ENCODE results near the gene ARHGAP22. TPM values are rescaled to one million over a fixed set of nuclear protein-coding genes. Genes with fewer than 3 reads are reported as not detected.
A peak's percentile ranks its signal among the peaks of the same experiment; 100 is the strongest.

The ARHGAP22 gene
- total RNA-seq, 6 donors from 2014 or later = 1.4 to 25.1 (median 7.1) TPM

- no peak overlapping the region for H3K4me3 ChIP-seq
- 92 to 93% methylated on average over 4 of the region's 4 CpGs for WGBS, 2 donors
- no peak overlapping the region for H3K27ac ChIP-seq
- DNase-seq (no peak), ATAC-seq (ENCODE audit: low FRiP score in 2 of 2) (no peak)
- H3K36me3 ChIP-seq = peaks cover 0 to 14% (median under 1%) of the 10 kb centered on the region in 4 donors
- H3K4me1 ChIP-seq = peaks cover 0 to 5% (median 2%) of the 10 kb centered on the region in 4 donors
- peaks cover 0 to under 1% (median 0%) of the 10 kb centered on the region in 4 donors for H3K9me3 ChIP-seq
- TF ChIP-seq POLR2A (IDR thresholded peaks at IDR 0.05) = no peak
- no peak for TF ChIP-seq CTCF (IDR thresholded peaks at IDR 0.05)
- no peak for TF ChIP-seq EP300 (IDR thresholded peaks at IDR 0.05)
- no peak for TF ChIP-seq POLR2AphosphoS5 (IDR thresholded peaks at IDR 0.05)
- H3K27me3 ChIP-seq = no peaks in the 10 kb centered on the region
These were observed 198.2 kb downstream of the ARHGAP22 start for GRCh38 chr10:48406658-48407057.

GRCh38 chr10:48406204-48406603 is 198.7 kb downstream of the ARHGAP22 start:
- Histone ChIP-seq H3K4me1 (peaks cover 0 to 5% (median 2%) of the 10 kb centered on the region in 4 donors), H3K4me3 (no peak overlapping the region), H3K27ac (peak overlapping the region in 1 of 4 donors; percentile 40), H3K27me3 (no peaks in the 10 kb centered on the region), H3K9me3 (no peaks in the 10 kb centered on the region), H3K36me3 (peaks cover 0 to 14% (median 0%) of the 10 kb centered on the region in 4 donors)
- TF ChIP-seq EP300 (IDR thresholded peaks at IDR 0.05) (no peak), CTCF (IDR thresholded peaks at IDR 0.05) (no peak), POLR2A (IDR thresholded peaks at IDR 0.05) (no peak), POLR2AphosphoS5 (IDR thresholded peaks at IDR 0.05) (no peak)
- ATAC-seq (ENCODE audit: low FRiP score in 2 of 2) (no peak), DNase-seq (peak in 1 of 2 donors; percentile 43)
- 45 to 51% methylated on average over 3 of the region's 3 CpGs for WGBS, 2 donors

- peaks cover under 1 to 14% (median 8%) of the 10 kb centered on the region in 4 donors for H3K4me1 ChIP-seq
- no peaks in the 10 kb centered on the region for H3K9me3 ChIP-seq
- WGBS, 2 donors = 52 to 71% methylated on average over 4 of the region's 4 CpGs
- H3K36me3 ChIP-seq = peaks cover 0 to 2% (median 0%) of the 10 kb centered on the region in 4 donors
- DNase-seq = peak in 1 of 2 donors; percentile 26
- no peak overlapping the region for H3K27ac ChIP-seq
- no peak for ATAC-seq (ENCODE audit: low FRiP score in 2 of 2)
- H3K27me3 ChIP-seq = no peaks in the 10 kb centered on the region
- TF ChIP-seq POLR2A (IDR thresholded peaks at IDR 0.05) (no peak), CTCF (IDR thresholded peaks at IDR 0.05) (no peak), EP300 (IDR thresholded peaks at IDR 0.05) (no peak), POLR2AphosphoS5 (IDR thresholded peaks at IDR 0.05) (no peak)
- H3K4me3 ChIP-seq = no peak overlapping the region
These were observed 200.2 kb downstream of the ARHGAP22 start for GRCh38 chr10:48404646-48405045.

- WGBS, 2 donors = 96 to 97% methylated on average over 1 of the region's 1 CpG
- no peak overlapping the region for H3K4me3 ChIP-seq
- H3K36me3 ChIP-seq = no peaks in the 10 kb centered on the region
- H3K4me1 ChIP-seq = peaks cover 4 to 19% (median 10%) of the 10 kb centered on the region in 4 donors
- no peak for ATAC-seq (ENCODE audit: low FRiP score in 2 of 2)
- no peak for DNase-seq
- no peaks in the 10 kb centered on the region for H3K9me3 ChIP-seq
- no peak overlapping the region for H3K27ac ChIP-seq
- no peaks in the 10 kb centered on the region for H3K27me3 ChIP-seq
- no peak for TF ChIP-seq POLR2A (IDR thresholded peaks at IDR 0.05)
- no peak for TF ChIP-seq EP300 (IDR thresholded peaks at IDR 0.05)
- TF ChIP-seq POLR2AphosphoS5 (IDR thresholded peaks at IDR 0.05) = no peak
- no peak for TF ChIP-seq CTCF (IDR thresholded peaks at IDR 0.05)
These were observed 204.0 kb downstream of the ARHGAP22 start for GRCh38 chr10:48400850-48401220.

Measured in upper lobe of left lung (tissue), 6 donors.